ENCODE results near the gene MRPS10. TPM values are rescaled to one million over a fixed set of nuclear protein-coding genes. Genes with fewer than 3 reads are reported as not detected.

Gene MRPS10
- total RNA-seq, 4 donors from 2014 or later, result 14.3 to 24.5 (median 23.0) TPM

- Histone ChIP-seq H3K27me3 (no peaks in the 10 kb centered on the region), H3K9me3 (no peaks in the 10 kb centered on the region), H3K27ac (no peak overlapping the region), H3K36me3 (peaks cover 0 to 25% (median 0%) of the 10 kb centered on the region in 3 donors), H3K4me1 (peaks cover 0 to 16% (median 0%) of the 10 kb centered on the region in 4 donors), H3K4me3 (no peak overlapping the region)
- TF ChIP-seq CTCF (IDR thresholded peaks at IDR 0.05) (no peak), POLR2A (IDR thresholded peaks at IDR 0.05) (no peak)
- no peak for DNase-seq
Measured at GRCh38 chr6:42255050-42255449, 37.4 kb upstream of the MRPS10 start.

- Histone ChIP-seq H3K4me3 (no peak overlapping the region), H3K27ac (no peak overlapping the region), H3K9me3 (no peaks in the 10 kb centered on the region), H3K4me1 (peaks cover 0 to 15% (median 0%) of the 10 kb centered on the region in 4 donors), H3K27me3 (no peaks in the 10 kb centered on the region), H3K36me3 (peaks cover 0 to 25% (median 0%) of the 10 kb centered on the region in 3 donors)
- TF ChIP-seq POLR2A (IDR thresholded peaks at IDR 0.05) (no peak), CTCF (IDR thresholded peaks at IDR 0.05) (no peak)
- no peak for DNase-seq
Measured at GRCh38 chr6:42254505-42254904, 36.8 kb upstream of the MRPS10 start.

- Histone ChIP-seq H3K9me3 (no peaks in the 10 kb centered on the region), H3K36me3 (peaks cover 0 to 25% (median 0%) of the 10 kb centered on the region in 3 donors), H3K4me3 (no peak overlapping the region), H3K4me1 (peaks cover 0 to 15% (median 0%) of the 10 kb centered on the region in 4 donors), H3K27ac (peak overlapping the region in 3 of 4 donors; percentile 26 to 66 (median 31)), H3K27me3 (no peaks in the 10 kb centered on the region)
- TF ChIP-seq CTCF (IDR thresholded peaks at IDR 0.05), result no peak
- DNase-seq, result peak in 2 of 3 donors; percentile 66 to 76
Measured at GRCh38 chr6:42251911-42252637, 34.4 kb upstream of the MRPS10 start.

- Histone ChIP-seq H3K27me3 (no peaks in the 10 kb centered on the region), H3K4me3 (no peak overlapping the region), H3K27ac (peak overlapping the region in 2 of 4 donors; percentile 14 to 66), H3K4me1 (peaks cover 0 to 15% (median 0%) of the 10 kb centered on the region in 4 donors), H3K36me3 (peaks cover 0 to 21% (median 0%) of the 10 kb centered on the region in 3 donors), H3K9me3 (no peaks in the 10 kb centered on the region)
- TF ChIP-seq CTCF (IDR thresholded peaks at IDR 0.05), result no peak
- TF ChIP-seq POLR2A (IDR thresholded peaks at IDR 0.05), result no peak
- DNase-seq, result no peak
Measured at GRCh38 chr6:42251500-42251899, 33.8 kb upstream of the MRPS10 start.

- Histone ChIP-seq H3K36me3 (peaks cover 0 to 30% (median 0%) of the 10 kb centered on the region in 3 donors), H3K4me1 (peaks cover 0 to 15% (median 0%) of the 10 kb centered on the region in 4 donors), H3K9me3 (no peaks in the 10 kb centered on the region), H3K27me3 (no peaks in the 10 kb centered on the region), H3K4me3 (no peak overlapping the region), H3K27ac (no peak overlapping the region)
- no peak for TF ChIP-seq CTCF (IDR thresholded peaks at IDR 0.05)
- TF ChIP-seq POLR2A (IDR thresholded peaks at IDR 0.05), result no peak
- no peak for DNase-seq
Measured at GRCh38 chr6:42250274-42250931, 32.7 kb upstream of the MRPS10 start.

All from Peyer's patch (tissue), 4 donors.